Spleen (tissue), 7 donors: ENCODE data around the gene NLRC4.

ENCODE experiments used
- CTCF ChIP-seq, 11 experiments: fragments of 200-600 bp in 7 of 11; fragments of 450-650 bp in 4 of 11; sonication (generic) in 4 of 11; IDR thresholded peaks in 8 of 11; conservative IDR thresholded peaks in 3 of 11; 1 replicate in 7 of 11; 2 replicates in 4 of 11; pipeline versions ENCODE4 v1.4.0 to v1.8.0; 2016 to 2021; ENCODE audit warnings: antibody characterized with exemption in 11 of 11, inconsistent platforms in 4 of 11, mild to moderate bottlenecking in 1 of 11
- POLR2A ChIP-seq, 3 donors: fragments of 450-650 bp; IDR thresholded peaks; one replicate each; pipeline ENCODE4 v1.5.1; 2017; ENCODE audit warnings: antibody characterized with exemption in 3 of 3, mild to moderate bottlenecking in 1 of 3
- POLR2AphosphoS5 ChIP-seq, 3 donors: sonication (generic); formaldehyde crosslinking; IDR thresholded peaks; one replicate each; pipeline ENCODE4 v1.5.1; 2017; ENCODE audit warnings: antibody characterized with exemption in 3 of 3
- donor health status: DM: no; HTN: no; CAD: no; lungs with moderate emphysema.
- donor health status: DM: no; HTN: no; CAD: no.
- donor health status: DM: no; HTN: no; CAD: no.

- TF ChIP-seq CTCF (IDR thresholded peaks at IDR 0.05 in 8 of 11, conservative IDR thresholded peaks at IDR 0.05 in 3 of 11) (no peak), POLR2A (IDR thresholded peaks at IDR 0.05) (no peak), POLR2AphosphoS5 (IDR thresholded peaks at IDR 0.05) (no peak)
Observed at GRCh38 chr2:32278478-32278853, 13.8 kb upstream of the NLRC4 start.
